HepG2 (cell line): ENCODE measurements around the gene NOCT. TPM values are rescaled to one million over a fixed set of nuclear protein-coding genes. Genes with fewer than 3 reads are reported as not detected.

ENCODE experiments used
- DNMT1 ChIP-seq: sonication (generic); formaldehyde crosslinking; IDR thresholded peaks from 2 replicates; pipeline ENCODE4 v1.5.1; 2020; ENCODE audit warnings: mild to moderate bottlenecking, missing genetic modification reagents
- ERF ChIP-seq: IDR thresholded peaks from 2 replicates; pipeline ENCODE4 v1.6.1; 2018; ENCODE audit warnings: missing biosample characterization, missing genetic modification reagents
- MEIS2 ChIP-seq: sonication (generic); formaldehyde crosslinking; IDR thresholded peaks from 2 replicates; pipeline ENCODE4 v1.9.0; 2021; ENCODE audit warnings: mild to moderate bottlenecking, missing genetic modification reagents
- NFE2 ChIP-seq: sonication (generic); formaldehyde crosslinking; IDR thresholded peaks from 2 replicates; pipeline ENCODE4 v1.4.0; 2020; ENCODE audit warnings: missing genetic modification reagents
- NRL ChIP-seq: sonication (generic); formaldehyde crosslinking; IDR thresholded peaks from 2 replicates; pipeline ENCODE4 v1.5.0; 2020; ENCODE audit warnings: missing genetic modification reagents, mild to moderate bottlenecking, moderate library complexity, borderline replicate concordance
- PHB2 ChIP-seq: fragments of 450-650 bp; IDR thresholded peaks from 2 replicates; pipeline ENCODE4 v1.6.1; 2018; ENCODE audit not compliant: partially characterized antibody
- SKI ChIP-seq: fragments of 450-650 bp; IDR thresholded peaks from one replicate; pipeline ENCODE4 v1.6.1; 2018; ENCODE audit warnings: mild to moderate bottlenecking; ENCODE audit not compliant: partially characterized antibody
- SMAD1 ChIP-seq: sonication (generic); formaldehyde crosslinking; IDR thresholded peaks from 2 replicates; pipeline ENCODE4 v1.4.0; 2020; ENCODE audit warnings: missing genetic modification reagents, low read depth, mild to moderate bottlenecking, borderline replicate concordance
- SOX13 ChIP-seq, 3 experiments: fragments of 450-650 bp in 1 of 3; sonication (generic) in 1 of 3; formaldehyde crosslinking in 1 of 3; IDR thresholded peaks in 2 of 3; conservative IDR thresholded peaks in 1 of 3; 2 replicates each; pipeline versions ENCODE4 v1.5.0 to v1.6.1; 2016 to 2020; ENCODE audit warnings: antibody characterized with exemption in 1 of 3, mild to moderate bottlenecking in 1 of 3, missing compliant biosample characterization in 1 of 3, missing genetic modification reagents in 1 of 3, moderate library complexity in 1 of 3
- SP5 ChIP-seq: IDR thresholded peaks from 2 replicates; pipeline ENCODE4 v1.6.1; 2016; ENCODE audit warnings: low read depth, borderline replicate concordance
- TBL1XR1 ChIP-seq: fragments of 150-350 bp; IDR thresholded peaks from 2 replicates; pipeline ENCODE4 v1.6.1; 2014; ENCODE audit warnings: borderline replicate concordance, low read length; ENCODE audit not compliant: partially characterized antibody
- XRCC5 ChIP-seq: fragments of 200-400 bp; formaldehyde crosslinking; optimal IDR thresholded peaks from 2 replicates; pipeline ENCODE3; 2017; ENCODE audit warnings: mild to moderate bottlenecking, low read length
- ZFP41 ChIP-seq: sonication (generic); formaldehyde crosslinking; IDR thresholded peaks from 2 replicates; pipeline ENCODE4 v1.4.0; 2020; ENCODE audit warnings: mild to moderate bottlenecking, missing genetic modification reagents, borderline replicate concordance
- ZNF430 ChIP-seq: sonication (generic); formaldehyde crosslinking; IDR thresholded peaks from 2 replicates; pipeline ENCODE4 v1.9.0; 2021; ENCODE audit warnings: mild to moderate bottlenecking, missing genetic modification reagents
- ZNF451 ChIP-seq: sonication (generic); formaldehyde crosslinking; IDR thresholded peaks from 2 replicates; pipeline ENCODE4 v1.5.0; 2020; ENCODE audit warnings: mild to moderate bottlenecking, missing genetic modification reagents
- ZNF564 ChIP-seq: sonication (generic); formaldehyde crosslinking; IDR thresholded peaks from 2 replicates; pipeline ENCODE4 v1.8.1; 2023; ENCODE audit warnings: mild to moderate bottlenecking, missing genetic modification reagents
- ZNF782 ChIP-seq: sonication (generic); formaldehyde crosslinking; IDR thresholded peaks from 2 replicates; pipeline ENCODE4 v1.4.0; 2020; ENCODE audit warnings: missing genetic modification reagents, mild to moderate bottlenecking, borderline replicate concordance
- polyA plus RNA-seq, 8 experiments: library from polyadenylated mRNA; depleted of rRNA in 3 of 8; stranded (reverse) in 7 of 8; unstranded in 1 of 8; fragments of >200 nt; fragmentation: Illumina TruSeq in 4 of 8; extraction: Trizol in 4 of 8; gene quantifications; 2 replicates each; pipeline versions ENCODE4 v1.2.1 to v1.2.3, GENCODE V29; 2011 to 2016; ENCODE audit warnings: low read depth in 4 of 8, missing spikeins in 1 of 8, mixed read lengths in 1 of 8; ENCODE audit not compliant: insufficient read depth in 1 of 8
- total RNA-seq, 5 experiments: library from RNA; depleted of rRNA; stranded (reverse); fragments of >200 nt; fragmentation: Illumina TruSeq; extraction: Trizol; gene quantifications; 2 replicates each; pipeline ENCODE4 v1.2.3, GENCODE V29; 2016; ENCODE audit warnings: low read depth in 1 of 5
- TF ChIP-seq, protein P1 (sequence below): sonication (generic); formaldehyde crosslinking; IDR thresholded peaks from 2 replicates; pipeline ENCODE4 v1.4.0; 2020; ENCODE audit warnings: missing genetic modification reagents
- TF ChIP-seq, protein P2 (sequence below): fragments of 450-650 bp; IDR thresholded peaks from 2 replicates; pipeline ENCODE4 v1.6.1; 2017
- TF ChIP-seq, protein P3 (sequence below): sonication (generic); formaldehyde crosslinking; IDR thresholded peaks from 2 replicates; pipeline ENCODE4 v1.4.0; 2020; ENCODE audit warnings: missing genetic modification reagents
- TF ChIP-seq, protein P4 (sequence below): sonication (generic); formaldehyde crosslinking; IDR thresholded peaks from 2 replicates; pipeline ENCODE4 v1.4.0; 2020; ENCODE audit warnings: mild to moderate bottlenecking, missing genetic modification reagents
- TF ChIP-seq, protein P5 (sequence below): IDR thresholded peaks from 2 replicates; pipeline ENCODE4 v1.6.1; 2016; ENCODE audit warnings: mild to moderate bottlenecking, missing biosample characterization, missing genetic modification reagents

The NOCT gene
- total and polyA plus RNA-seq, 2 of the 13 experiments (the other 11 are each of a cell fraction or from before 2014, with no cell fraction given) = 3.6 to 13.1 TPM

GRCh38 chr4:139083956-139084803 is 68.6 kb downstream of the NOCT start (continued):
- TF ChIP-seq ZFP41 (CRISPR knock-in tag) = no peak
- no peak for TF ChIP-seq ZNF782
- TF ChIP-seq SMAD1 (CRISPR knock-in tag) = peak; percentile 29; the same call in 1 of the 2 replicates
- TF ChIP-seq DNMT1 (CRISPR knock-in tag) = 0 out of 2 replicates have a peak, but pooled peaks have one; percentile 60
- TF ChIP-seq, protein P1, sequence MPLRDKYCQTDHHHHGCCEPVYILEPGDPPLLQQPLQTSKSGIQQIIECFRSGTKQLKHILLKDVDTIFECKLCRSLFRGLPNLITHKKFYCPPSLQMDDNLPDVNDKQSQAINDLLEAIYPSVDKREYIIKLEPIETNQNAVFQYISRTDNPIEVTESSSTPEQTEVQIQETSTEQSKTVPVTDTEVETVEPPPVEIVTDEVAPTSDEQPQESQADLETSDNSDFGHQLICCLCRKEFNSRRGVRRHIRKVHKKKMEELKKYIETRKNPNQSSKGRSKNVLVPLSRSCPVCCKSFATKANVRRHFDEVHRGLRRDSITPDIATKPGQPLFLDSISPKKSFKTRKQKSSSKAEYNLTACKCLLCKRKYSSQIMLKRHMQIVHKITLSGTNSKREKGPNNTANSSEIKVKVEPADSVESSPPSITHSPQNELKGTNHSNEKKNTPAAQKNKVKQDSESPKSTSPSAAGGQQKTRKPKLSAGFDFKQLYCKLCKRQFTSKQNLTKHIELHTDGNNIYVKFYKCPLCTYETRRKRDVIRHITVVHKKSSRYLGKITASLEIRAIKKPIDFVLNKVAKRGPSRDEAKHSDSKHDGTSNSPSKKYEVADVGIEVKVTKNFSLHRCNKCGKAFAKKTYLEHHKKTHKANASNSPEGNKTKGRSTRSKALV (CRISPR knock-in tag) = no peak
- peak; percentile 11; the same call in 1 of the 2 replicates for TF ChIP-seq ERF
- no peak for TF ChIP-seq PHB2
- TF ChIP-seq NFE2 (CRISPR knock-in tag) = no peak
- TF ChIP-seq NRL (CRISPR knock-in tag) = peak; percentile 75; the same call in 1 of the 2 replicates
- TF ChIP-seq ZNF430 = 0 out of 2 replicates have a peak, but pooled peaks have one; percentile 37
- TF ChIP-seq MEIS2 = no peak
- TF ChIP-seq TBL1XR1 = no peak
- no peak for TF ChIP-seq ZNF451 (CRISPR knock-in tag)
- TF ChIP-seq SKI = peak; percentile 88
- TF ChIP-seq, protein P2, sequence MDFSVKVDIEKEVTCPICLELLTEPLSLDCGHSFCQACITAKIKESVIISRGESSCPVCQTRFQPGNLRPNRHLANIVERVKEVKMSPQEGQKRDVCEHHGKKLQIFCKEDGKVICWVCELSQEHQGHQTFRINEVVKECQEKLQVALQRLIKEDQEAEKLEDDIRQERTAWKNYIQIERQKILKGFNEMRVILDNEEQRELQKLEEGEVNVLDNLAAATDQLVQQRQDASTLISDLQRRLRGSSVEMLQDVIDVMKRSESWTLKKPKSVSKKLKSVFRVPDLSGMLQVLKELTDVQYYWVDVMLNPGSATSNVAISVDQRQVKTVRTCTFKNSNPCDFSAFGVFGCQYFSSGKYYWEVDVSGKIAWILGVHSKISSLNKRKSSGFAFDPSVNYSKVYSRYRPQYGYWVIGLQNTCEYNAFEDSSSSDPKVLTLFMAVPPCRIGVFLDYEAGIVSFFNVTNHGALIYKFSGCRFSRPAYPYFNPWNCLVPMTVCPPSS = no peak
- no peak for TF ChIP-seq SOX13 (IDR thresholded peaks at IDR 0.05)
- peak in 1 of 2 experiments; percentile 19; a peak in 1 of 4 replicates for TF ChIP-seq SOX13 (CRISPR knock-in tag; conservative IDR thresholded peaks at IDR 0.05 in 1 of 2, IDR thresholded peaks at IDR 0.05 in 1 of 2)
- TF ChIP-seq, protein P3, sequence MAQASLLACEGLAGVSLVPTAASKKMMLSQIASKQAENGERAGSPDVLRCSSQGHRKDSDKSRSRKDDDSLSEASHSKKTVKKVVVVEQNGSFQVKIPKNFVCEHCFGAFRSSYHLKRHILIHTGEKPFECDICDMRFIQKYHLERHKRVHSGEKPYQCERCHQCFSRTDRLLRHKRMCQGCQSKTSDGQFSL (CRISPR knock-in tag) = peak; percentile 0
- TF ChIP-seq XRCC5 = no peak
- TF ChIP-seq, protein P4, sequence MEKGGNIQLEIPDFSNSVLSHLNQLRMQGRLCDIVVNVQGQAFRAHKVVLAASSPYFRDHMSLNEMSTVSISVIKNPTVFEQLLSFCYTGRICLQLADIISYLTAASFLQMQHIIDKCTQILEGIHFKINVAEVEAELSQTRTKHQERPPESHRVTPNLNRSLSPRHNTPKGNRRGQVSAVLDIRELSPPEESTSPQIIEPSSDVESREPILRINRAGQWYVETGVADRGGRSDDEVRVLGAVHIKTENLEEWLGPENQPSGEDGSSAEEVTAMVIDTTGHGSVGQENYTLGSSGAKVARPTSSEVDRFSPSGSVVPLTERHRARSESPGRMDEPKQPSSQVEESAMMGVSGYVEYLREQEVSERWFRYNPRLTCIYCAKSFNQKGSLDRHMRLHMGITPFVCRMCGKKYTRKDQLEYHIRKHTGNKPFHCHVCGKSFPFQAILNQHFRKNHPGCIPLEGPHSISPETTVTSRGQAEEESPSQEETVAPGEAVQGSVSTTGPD (CRISPR knock-in tag) = no peak
- no peak; the same call in 1 of the 2 replicates for TF ChIP-seq SP5 (CRISPR knock-in tag)
- TF ChIP-seq ZNF564 = no peak
- TF ChIP-seq, protein P5, sequence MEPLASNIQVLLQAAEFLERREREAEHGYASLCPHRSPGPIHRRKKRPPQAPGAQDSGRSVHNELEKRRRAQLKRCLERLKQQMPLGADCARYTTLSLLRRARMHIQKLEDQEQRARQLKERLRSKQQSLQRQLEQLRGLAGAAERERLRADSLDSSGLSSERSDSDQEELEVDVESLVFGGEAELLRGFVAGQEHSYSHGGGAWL (CRISPR knock-in tag) = peak; percentile 60; the same call in 1 of the 2 replicates
